Measurements from ENCODE around the gene PYGO2. TPM values are rescaled to one million over a fixed set of nuclear protein-coding genes. Genes with fewer than 3 reads are reported as not detected.

PYGO2 gene
- polyA plus RNA-seq, 2 donors: 14.3 to 15.8 TPM

DNA sequence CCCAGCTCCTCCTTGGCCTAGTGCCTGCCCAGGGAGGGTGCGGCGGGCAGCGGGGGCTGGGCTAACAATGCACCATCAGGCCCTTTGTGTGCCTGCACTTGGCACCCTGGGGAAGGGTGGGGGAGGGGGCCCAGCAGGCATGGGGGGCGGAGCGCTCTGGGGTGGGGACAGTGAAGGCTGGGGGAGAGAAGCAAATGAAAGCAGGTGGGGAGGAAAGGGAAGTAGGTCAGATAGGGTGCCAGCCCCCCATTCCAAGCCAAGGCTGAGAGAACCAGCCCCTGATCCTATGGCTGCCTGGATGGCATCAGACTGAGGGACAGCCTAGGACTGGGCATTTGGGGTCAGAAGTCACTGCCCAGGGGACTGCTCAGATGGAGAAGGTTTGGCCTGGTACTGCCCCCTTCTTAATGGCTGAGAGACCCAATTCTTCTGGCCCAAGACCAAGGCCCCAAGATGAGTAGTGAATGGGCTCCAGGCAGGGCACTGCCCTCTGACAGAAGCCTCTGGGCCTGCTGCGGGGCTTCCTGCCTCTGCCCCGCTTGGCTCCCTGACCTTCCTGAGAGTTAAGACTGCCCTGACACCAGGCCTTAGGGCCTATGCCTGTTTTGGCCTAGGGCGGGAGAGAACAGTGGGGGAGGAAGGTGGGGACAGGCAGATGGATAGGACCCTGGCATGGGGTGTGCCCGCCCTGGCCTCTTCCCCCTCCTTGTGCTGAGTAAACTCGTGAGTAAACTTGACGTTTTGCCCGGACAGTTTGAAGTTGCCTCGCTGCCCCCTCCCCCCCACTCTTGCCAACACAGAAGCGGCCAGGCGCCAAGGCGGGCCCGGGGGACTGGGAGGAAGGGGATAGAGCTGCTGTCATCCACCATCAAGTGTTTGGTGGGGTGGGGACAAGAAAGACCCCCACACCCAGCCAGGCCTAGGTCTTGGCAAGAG is 43.8 kb upstream of the PYGO2 start:
- no peaks in the 10 kb centered on the region for H3K27me3 ChIP-seq (ENCODE audit: control insufficient read depth in 1 of 2, insufficient read depth in 2 of 2, low read length in 2 of 2)
- 25 to 30% methylated on average over 16 to 17 of the region's 17 CpGs for whole genome bisulfite sequencing, 2 donors

DNA sequence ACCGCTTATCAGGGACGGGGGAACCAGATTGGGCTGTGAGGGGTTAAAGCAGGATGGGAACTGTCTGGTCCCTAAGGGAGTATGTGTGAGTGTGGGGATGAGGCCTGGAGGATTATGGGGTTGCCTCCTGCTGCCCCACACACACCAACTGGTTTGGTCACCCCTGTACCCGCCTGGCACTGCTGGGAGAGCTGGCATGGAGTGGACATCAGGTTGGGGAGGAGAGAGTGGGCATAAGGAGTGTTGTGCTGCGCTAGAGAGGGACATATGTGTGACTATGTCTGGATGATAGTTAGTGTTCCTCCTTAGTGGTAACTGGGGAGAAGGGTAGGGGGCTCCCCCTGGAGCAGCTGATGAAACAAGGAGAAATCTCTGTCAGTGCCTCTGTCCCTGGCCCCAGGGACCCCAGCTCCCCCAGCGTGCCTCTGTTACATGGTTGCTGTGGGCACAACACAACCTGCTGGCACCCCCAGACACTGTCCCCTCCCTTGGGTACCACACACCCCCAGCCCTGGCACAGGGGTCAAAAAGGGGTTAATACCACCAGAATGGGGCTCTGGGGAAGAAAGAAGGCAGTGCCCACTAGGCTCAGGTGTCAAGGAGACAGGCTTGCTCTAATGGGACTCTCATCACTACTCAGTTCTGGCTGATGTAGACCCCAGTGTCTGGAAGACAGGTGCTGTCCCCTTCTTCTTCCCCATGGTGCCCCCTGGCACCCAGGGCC is 42.9 kb upstream of the PYGO2 start:
- peak overlapping the region; percentile 98 for H3K27ac ChIP-seq (ENCODE audit: low read depth in 2 of 2, low read length in 1 of 2)
- H3K4me1 ChIP-seq (ENCODE audit: control insufficient read depth in 2 of 2, insufficient read depth in 2 of 2, low read length in 1 of 2): peaks cover 5 to 26% of the 10 kb centered on the region in 2 donors
- peak overlapping the region; percentile 79 to 95 for H3K4me3 ChIP-seq (ENCODE audit: low read depth in 1 of 2, low read length in 2 of 2)
- no peaks in the 10 kb centered on the region for H3K27me3 ChIP-seq (ENCODE audit: control insufficient read depth in 1 of 2, insufficient read depth in 2 of 2, low read length in 2 of 2)
- no peaks in the 10 kb centered on the region for H3K9me3 ChIP-seq (ENCODE audit: control insufficient read depth in 2 of 2, insufficient read depth in 1 of 2, low read depth in 1 of 2, low read length in 1 of 2)
- WGBS, 2 donors: 26% methylated on average over 5 of the region's 5 CpGs
- no peaks in the 10 kb centered on the region for H3K36me3 ChIP-seq (ENCODE audit: control insufficient read depth in 2 of 2, insufficient read depth in 2 of 2, low read length in 1 of 2)

More for the DNA sequence above, 43.8 kb upstream of the PYGO2 start:
- H3K9me3 ChIP-seq (ENCODE audit: control insufficient read depth in 2 of 2, insufficient read depth in 1 of 2, low read depth in 1 of 2, low read length in 1 of 2): no peaks in the 10 kb centered on the region
- H3K4me3 ChIP-seq (ENCODE audit: low read depth in 1 of 2, low read length in 2 of 2): peak overlapping the region; percentile 79 to 95
- H3K36me3 ChIP-seq (ENCODE audit: control insufficient read depth in 2 of 2, insufficient read depth in 2 of 2, low read length in 1 of 2): no peaks in the 10 kb centered on the region
- H3K4me1 ChIP-seq (ENCODE audit: control insufficient read depth in 2 of 2, insufficient read depth in 2 of 2, low read length in 1 of 2): peaks cover 3 to 26% of the 10 kb centered on the region in 2 donors
- peak overlapping the region; percentile 98 for H3K27ac ChIP-seq (ENCODE audit: low read depth in 2 of 2, low read length in 1 of 2)

DNA sequence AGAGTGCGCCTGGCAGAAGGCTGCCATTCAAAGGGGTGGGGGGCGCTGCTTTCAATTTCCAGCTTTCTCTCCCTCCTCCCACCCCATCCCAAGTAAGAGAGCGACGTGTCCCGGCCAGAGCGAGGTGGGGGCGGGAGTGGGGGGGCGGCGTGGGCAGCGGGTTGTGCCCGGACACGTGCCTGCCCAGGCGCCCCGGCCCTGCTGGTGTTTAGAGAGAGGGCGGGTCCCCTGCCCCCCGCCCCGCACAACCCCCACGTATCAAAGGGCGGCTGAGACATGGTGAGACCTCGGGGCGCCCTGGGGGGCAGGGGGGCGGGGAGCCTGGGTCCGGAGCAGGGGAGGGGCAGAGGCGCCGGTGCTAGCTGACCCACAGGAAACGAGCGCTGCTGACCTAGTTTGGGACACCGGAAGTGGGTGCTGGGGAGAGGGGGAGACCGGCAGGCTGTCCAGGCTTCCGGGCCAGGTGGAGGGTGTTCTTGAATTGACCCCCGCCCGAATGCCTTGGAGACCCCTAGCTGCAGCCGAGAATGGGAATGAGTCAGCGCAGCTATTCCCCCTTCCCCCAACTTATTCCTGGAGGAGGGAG is 42.3 kb upstream of the PYGO2 start:
- no peaks in the 10 kb centered on the region for H3K27me3 ChIP-seq (ENCODE audit: control insufficient read depth in 1 of 2, insufficient read depth in 2 of 2, low read length in 2 of 2)
- peak overlapping the region; percentile 98 for H3K27ac ChIP-seq (ENCODE audit: low read depth in 2 of 2, low read length in 1 of 2)
- no peaks in the 10 kb centered on the region for H3K36me3 ChIP-seq (ENCODE audit: control insufficient read depth in 2 of 2, insufficient read depth in 2 of 2, low read length in 1 of 2)
- H3K4me3 ChIP-seq (ENCODE audit: low read depth in 1 of 2, low read length in 2 of 2): peak overlapping the region; percentile 79 to 95
- 1 to 2% methylated on average over 33 to 34 of the region's 34 CpGs for WGBS, 2 donors
- H3K9me3 ChIP-seq (ENCODE audit: control insufficient read depth in 2 of 2, insufficient read depth in 1 of 2, low read depth in 1 of 2, low read length in 1 of 2): no peaks in the 10 kb centered on the region
- H3K4me1 ChIP-seq (ENCODE audit: control insufficient read depth in 2 of 2, insufficient read depth in 2 of 2, low read length in 1 of 2): peaks cover 11 to 26% of the 10 kb centered on the region in 2 donors

DNA sequence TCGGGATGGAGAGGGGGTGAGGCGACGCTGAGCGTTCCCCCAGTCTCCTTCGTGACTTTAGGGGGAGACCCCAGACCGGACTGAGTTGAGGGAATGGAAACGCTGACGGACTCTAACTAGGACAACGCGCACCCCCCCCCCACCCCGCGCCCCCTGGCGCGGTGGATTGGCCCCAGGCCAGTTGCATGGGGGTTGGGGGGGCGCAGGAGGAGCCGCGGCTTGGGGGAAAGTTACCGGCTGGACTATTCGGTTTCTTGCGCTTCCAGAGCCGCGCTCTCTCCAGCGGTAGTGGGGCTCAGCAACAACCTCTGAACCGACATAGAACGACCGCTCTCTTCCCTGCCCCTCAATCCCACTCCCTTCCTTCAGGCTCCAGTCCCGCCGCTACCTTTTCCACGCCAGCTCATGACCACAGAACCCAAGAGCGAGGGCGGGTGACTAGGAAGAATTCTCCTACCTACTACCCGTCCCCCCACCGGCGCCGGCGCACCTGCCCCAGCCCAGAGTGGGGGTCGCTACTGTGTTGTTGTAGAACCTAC is 41.7 kb upstream of the PYGO2 start:
- no peaks in the 10 kb centered on the region for H3K9me3 ChIP-seq (ENCODE audit: control insufficient read depth in 2 of 2, insufficient read depth in 1 of 2, low read depth in 1 of 2, low read length in 1 of 2)
- no peaks in the 10 kb centered on the region for H3K27me3 ChIP-seq (ENCODE audit: control insufficient read depth in 1 of 2, insufficient read depth in 2 of 2, low read length in 2 of 2)
- H3K4me1 ChIP-seq (ENCODE audit: control insufficient read depth in 2 of 2, insufficient read depth in 2 of 2, low read length in 1 of 2): peaks cover 11 to 26% of the 10 kb centered on the region in 2 donors
- H3K4me3 ChIP-seq (ENCODE audit: low read depth in 1 of 2, low read length in 2 of 2): peak overlapping the region; percentile 79 to 95
- H3K27ac ChIP-seq (ENCODE audit: low read depth in 2 of 2, low read length in 1 of 2): peak overlapping the region; percentile 98
- H3K36me3 ChIP-seq (ENCODE audit: control insufficient read depth in 2 of 2, insufficient read depth in 2 of 2, low read length in 1 of 2): no peaks in the 10 kb centered on the region
- 0% methylated on average over 33 to 37 of the region's 37 CpGs for WGBS, 2 donors

DNA sequence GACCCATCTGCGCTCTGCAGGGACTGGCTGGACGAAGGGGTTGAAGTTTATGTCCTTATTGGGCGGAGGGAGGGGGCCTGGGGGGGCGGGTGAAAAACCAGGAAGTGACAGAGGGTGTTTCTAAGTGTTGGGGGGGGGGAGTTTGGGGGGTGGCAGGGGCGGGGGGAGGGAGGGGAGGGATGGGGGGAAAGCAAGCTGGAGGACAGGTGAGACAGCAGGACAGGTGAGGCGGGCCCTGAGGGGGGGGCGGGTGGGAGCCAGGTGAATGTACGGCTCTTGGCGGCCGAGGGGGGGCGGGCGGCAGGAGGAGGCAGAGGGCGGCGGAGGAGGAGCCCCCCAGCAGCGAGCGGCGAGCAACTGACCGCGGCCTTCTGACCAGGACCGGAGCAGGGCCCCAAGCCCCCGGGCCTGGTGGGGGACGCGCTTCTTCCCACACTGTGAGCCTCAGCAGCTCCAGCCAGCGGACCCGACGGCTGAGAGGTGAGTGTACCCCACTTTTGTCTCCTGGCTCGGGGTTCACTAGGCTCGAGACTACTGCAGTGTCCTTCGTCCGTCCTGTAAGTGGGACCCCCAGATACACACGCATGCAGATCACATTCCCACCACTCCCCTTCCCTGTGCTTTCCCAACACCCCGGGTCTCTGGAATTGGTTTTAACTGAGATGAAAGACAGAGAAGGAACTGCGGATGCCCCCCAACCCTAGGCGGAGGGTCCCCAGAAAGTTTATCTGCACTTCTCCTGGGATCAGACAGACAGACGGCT is 41.1 kb upstream of the PYGO2 start, which contains the start of gene ZBTB7B:
ZBTB7B (plus strand) TSS at position 339 of the 763 bp plus-strand sequence. CDS start 11,859 bp downstream, outside the sequence.
- Histone ChIP-seq H3K27ac (ENCODE audit: low read depth in 2 of 2, low read length in 1 of 2) (peak within 1 kb of the TSS; percentile 98), H3K27me3 (ENCODE audit: control insufficient read depth in 1 of 2, insufficient read depth in 2 of 2, low read length in 2 of 2) (no peaks in the 10 kb centered on the region), H3K36me3 (ENCODE audit: control insufficient read depth in 2 of 2, insufficient read depth in 2 of 2, low read length in 1 of 2) (no peaks in the 10 kb centered on the region), H3K4me3 (ENCODE audit: low read depth in 1 of 2, low read length in 2 of 2) (peak within 1 kb of the TSS; percentile 79 to 95), H3K4me1 (ENCODE audit: control insufficient read depth in 2 of 2, insufficient read depth in 2 of 2, low read length in 1 of 2) (peaks cover 11 to 26% of the 10 kb centered on the region in 2 donors), H3K9me3 (ENCODE audit: control insufficient read depth in 2 of 2, insufficient read depth in 1 of 2, low read depth in 1 of 2, low read length in 1 of 2) (no peaks in the 10 kb centered on the region)
- 0 to 1% methylated on average over 20 to 32 of the region's 35 CpGs for WGBS, 2 donors

DNA sequence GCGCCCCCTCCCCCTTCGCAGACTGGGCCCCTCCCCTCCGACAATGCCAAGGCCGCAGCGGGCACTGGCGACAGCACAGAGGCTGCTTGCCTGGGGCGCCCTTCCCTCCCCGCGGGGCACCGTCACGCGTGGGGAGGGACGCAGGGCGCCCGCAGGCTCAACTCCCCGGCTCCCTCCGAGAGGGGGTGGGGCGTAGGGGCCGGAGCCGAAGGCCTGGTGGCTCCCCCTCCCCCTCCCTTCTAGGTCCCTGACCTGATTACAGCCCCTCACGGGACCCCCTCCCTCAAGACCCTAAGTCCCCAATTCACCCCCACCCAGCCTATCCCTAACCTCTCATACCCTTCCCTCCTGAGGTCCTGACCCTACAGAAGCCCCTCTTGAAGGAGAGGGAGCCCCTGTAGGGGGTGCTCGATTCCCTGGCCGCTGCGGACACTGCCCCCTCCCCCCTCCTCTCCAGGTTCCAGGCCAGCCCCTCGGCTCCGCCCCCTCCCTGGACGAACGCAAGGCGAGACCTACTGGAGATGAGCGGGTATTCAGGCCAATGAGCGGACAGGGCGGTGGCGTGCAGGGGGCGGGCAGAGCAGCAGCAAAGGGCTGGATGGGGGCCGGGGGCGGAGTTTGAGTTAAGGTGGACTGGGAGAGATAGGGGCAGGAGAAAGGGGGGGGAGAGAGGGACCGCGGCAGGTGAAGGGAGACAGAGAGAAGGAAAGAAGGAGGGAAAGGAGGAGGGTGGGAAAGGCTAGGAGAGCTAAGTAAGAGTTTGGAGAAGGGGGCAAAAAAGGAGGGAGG is 40.3 kb upstream of the PYGO2 start:
- Histone ChIP-seq H3K9me3 (ENCODE audit: control insufficient read depth in 2 of 2, insufficient read depth in 1 of 2, low read depth in 1 of 2, low read length in 1 of 2) (no peaks in the 10 kb centered on the region), H3K27ac (ENCODE audit: low read depth in 2 of 2, low read length in 1 of 2) (peak overlapping the region; percentile 97 to 98), H3K36me3 (ENCODE audit: control insufficient read depth in 2 of 2, insufficient read depth in 2 of 2, low read length in 1 of 2) (no peaks in the 10 kb centered on the region), H3K27me3 (ENCODE audit: control insufficient read depth in 1 of 2, insufficient read depth in 2 of 2, low read length in 2 of 2) (no peaks in the 10 kb centered on the region), H3K4me3 (ENCODE audit: low read depth in 1 of 2, low read length in 2 of 2) (peak overlapping the region; percentile 61 to 95), H3K4me1 (ENCODE audit: control insufficient read depth in 2 of 2, insufficient read depth in 2 of 2, low read length in 1 of 2) (peaks cover 8 to 21% of the 10 kb centered on the region in 2 donors)
- 0 to 1% methylated on average over 30 to 38 of the region's 38 CpGs for WGBS, 2 donors

DNA sequence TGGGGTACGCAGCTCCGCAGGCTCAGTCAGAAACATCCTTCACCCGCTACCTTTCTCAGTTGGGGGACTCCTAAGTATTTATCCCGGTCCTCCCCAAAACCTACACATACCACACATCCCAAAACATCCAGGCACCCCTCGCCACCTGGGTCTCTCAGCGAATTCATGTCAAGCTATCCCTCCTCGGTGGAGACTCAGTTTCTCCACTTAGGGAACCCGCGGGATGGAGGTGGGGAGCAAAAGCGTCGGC is 39.8 kb upstream of the PYGO2 start:
- Histone ChIP-seq H3K4me1 (ENCODE audit: control insufficient read depth in 2 of 2, insufficient read depth in 2 of 2, low read length in 1 of 2) (peaks cover 8 to 19% of the 10 kb centered on the region in 2 donors), H3K36me3 (ENCODE audit: control insufficient read depth in 2 of 2, insufficient read depth in 2 of 2, low read length in 1 of 2) (no peaks in the 10 kb centered on the region), H3K27ac (ENCODE audit: low read depth in 2 of 2, low read length in 1 of 2) (peak overlapping the region; percentile 97 to 98), H3K9me3 (ENCODE audit: control insufficient read depth in 2 of 2, insufficient read depth in 1 of 2, low read depth in 1 of 2, low read length in 1 of 2) (no peaks in the 10 kb centered on the region), H3K4me3 (ENCODE audit: low read depth in 1 of 2, low read length in 2 of 2) (peak overlapping the region; percentile 61 to 95), H3K27me3 (ENCODE audit: control insufficient read depth in 1 of 2, insufficient read depth in 2 of 2, low read length in 2 of 2) (no peaks in the 10 kb centered on the region)
- WGBS, 2 donors: 0 to 1% methylated on average over 11 of the region's 11 CpGs

DNA sequence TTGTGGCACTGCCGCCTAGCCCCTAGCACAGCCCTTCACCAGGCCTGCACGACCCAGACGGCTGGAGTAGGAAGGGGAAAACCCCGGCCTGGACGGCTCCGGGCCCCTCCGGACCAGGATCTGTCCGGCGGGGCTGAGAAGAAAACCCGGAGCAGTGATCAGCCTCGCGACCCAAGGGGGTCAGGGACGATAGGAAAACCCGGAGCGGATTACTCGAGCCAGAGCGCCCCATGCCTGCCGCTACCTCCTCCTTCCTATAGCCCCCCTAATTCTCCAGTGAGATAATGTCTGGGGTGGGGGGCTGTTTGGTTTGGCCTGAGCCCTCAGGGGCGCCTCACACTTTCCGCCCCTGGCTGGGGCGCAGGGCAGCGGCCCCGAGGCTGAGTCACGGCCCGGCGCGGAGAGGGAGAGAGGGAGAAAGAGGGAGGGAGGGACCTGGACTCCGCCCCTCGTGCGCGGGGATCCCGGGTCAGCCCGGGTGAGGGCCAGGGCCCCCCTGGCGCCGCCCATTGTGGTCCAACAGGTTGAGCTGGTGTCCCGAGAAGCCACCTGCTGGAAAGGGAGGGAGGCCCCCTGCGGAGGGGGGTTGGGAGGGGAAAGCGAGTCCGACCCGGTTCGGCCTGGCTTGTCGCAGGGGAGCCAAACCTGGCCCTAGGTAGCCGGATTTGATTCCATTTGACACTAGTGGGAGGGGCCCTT is 39.3 kb upstream of the PYGO2 start:
- Histone ChIP-seq H3K9me3 (ENCODE audit: control insufficient read depth in 2 of 2, insufficient read depth in 1 of 2, low read depth in 1 of 2, low read length in 1 of 2) (no peaks in the 10 kb centered on the region), H3K27me3 (ENCODE audit: control insufficient read depth in 1 of 2, insufficient read depth in 2 of 2, low read length in 2 of 2) (no peaks in the 10 kb centered on the region), H3K36me3 (ENCODE audit: control insufficient read depth in 2 of 2, insufficient read depth in 2 of 2, low read length in 1 of 2) (no peaks in the 10 kb centered on the region), H3K4me3 (ENCODE audit: low read depth in 1 of 2, low read length in 2 of 2) (peak overlapping the region; percentile 61 to 95), H3K4me1 (ENCODE audit: control insufficient read depth in 2 of 2, insufficient read depth in 2 of 2, low read length in 1 of 2) (peaks cover 8 to 14% of the 10 kb centered on the region in 2 donors), H3K27ac (ENCODE audit: low read depth in 2 of 2, low read length in 1 of 2) (peak overlapping the region; percentile 97 to 98)
- 0 to 1% methylated on average over 42 to 43 of the region's 43 CpGs for WGBS, 2 donors

Data from esophagus (tissue), 2 donors.